IMR-90 (cell line): Measurements from ENCODE around the gene C1QTNF8. TPM values are rescaled to one million over a fixed set of nuclear protein-coding genes. Genes with fewer than 3 reads are reported as not detected.

ENCODE experiments used
- ATAC-seq: fragments of 200-7000 bp; cut with Tn5 transposase; 2 replicates; pipeline ENCODE4 v1.9.1; 2020; ENCODE audit warnings: low read depth, mild to moderate bottlenecking, moderate library complexity
- BruUV-seq: library from RNA; stranded (reverse); fragments of 400-500 nt; replicated peaks from 2 replicates; lab custom pipeline; 2021; lab: Mats Ljungman, UMichigan
- CTCF ChIA-PET: fragments of 300-600 bp; formaldehyde crosslinking; extraction: SDS; loops from one replicate; lab custom pipeline; 2021; ENCODE audit warnings: antibody characterized with exemption; lab: Yijun Ruan, JAX
- POLR2A ChIA-PET: fragments of 300-600 bp; sonication (Branson Sonifier 250); formaldehyde crosslinking; loops from one replicate; lab custom pipeline; 2022; ENCODE audit warnings: antibody characterized with exemption; ENCODE audit not compliant: unreplicated experiment; lab: Charles Lee
- DNase-seq: peaks from one replicate; pipeline ENCODE4 v3.0.0; 2013
- H2AFZ ChIP-seq: replicated peaks from 2 replicates; pipeline ENCODE3; 2013; ENCODE audit warnings: low read length, mild to moderate bottlenecking; ENCODE audit not compliant: poor library complexity
- H2AK5ac ChIP-seq: 2 replicates; pipeline ENCODE4 v1.6.1; 2013; ENCODE audit warnings: low read depth, low read length, inconsistent platforms
- H2AK9ac ChIP-seq: replicated peaks from 2 replicates; pipeline ENCODE3; 2013; ENCODE audit warnings: mild to moderate bottlenecking, low read depth, low read length, moderate library complexity; ENCODE audit not compliant: poor library complexity
- H2BK120ac ChIP-seq: 2 replicates; pipeline ENCODE4 v1.6.1; 2013; ENCODE audit warnings: low read depth, low read length, inconsistent platforms
- H2BK15ac ChIP-seq: 3 replicates; pipeline ENCODE4 v1.6.1; 2013; ENCODE audit warnings: low read depth, low read length, inconsistent platforms
- H2BK20ac ChIP-seq: 2 replicates; pipeline ENCODE4 v1.6.1; 2013; ENCODE audit warnings: low read depth, mild to moderate bottlenecking, inconsistent platforms, low read length, moderate library complexity
- H2BK5ac ChIP-seq: 2 replicates; pipeline ENCODE4 v1.6.1; 2013; ENCODE audit warnings: mild to moderate bottlenecking, low read depth, low read length, inconsistent platforms; ENCODE audit not compliant: poor library complexity, severe bottlenecking
- H3K14ac ChIP-seq: replicated peaks from 2 replicates; pipeline ENCODE4 v1.6.1; 2013; ENCODE audit warnings: low read depth, low read length, inconsistent platforms
- H3K18ac ChIP-seq: 2 replicates; pipeline ENCODE4 v1.6.1; 2013; ENCODE audit warnings: low read depth, low read length, control low read depth
- H3K23ac ChIP-seq: 2 replicates; pipeline ENCODE4 v1.6.1; 2013; ENCODE audit warnings: low read depth, low read length, inconsistent platforms
- H3K27ac ChIP-seq: 2 replicates; pipeline ENCODE4 v1.5.1; 2013; ENCODE audit warnings: mild to moderate bottlenecking, control low read depth, low read length; ENCODE audit not compliant: insufficient read depth
- H3K27me3 ChIP-seq: 2 replicates; pipeline ENCODE4 v1.6.1; 2013; ENCODE audit warnings: low read length; ENCODE audit not compliant: control insufficient read depth, insufficient read depth
- H3K36me3 ChIP-seq: 2 replicates; pipeline ENCODE4 v1.6.1; 2013; ENCODE audit warnings: low read length, mixed read lengths; ENCODE audit not compliant: control insufficient read depth, insufficient read depth
- H3K4ac ChIP-seq: 2 replicates; pipeline ENCODE4 v1.6.1; 2013; ENCODE audit warnings: low read depth, low read length, inconsistent platforms
- H3K4me1 ChIP-seq: 2 replicates; pipeline ENCODE4 v1.6.1; 2013; ENCODE audit warnings: low read length, mixed read lengths; ENCODE audit not compliant: control insufficient read depth, insufficient read depth
- H3K4me2 ChIP-seq: 2 replicates; pipeline ENCODE4 v1.6.1; 2013; ENCODE audit warnings: low read depth, mild to moderate bottlenecking, control low read depth, low read length, moderate library complexity
- H3K4me3 ChIP-seq: 2 replicates; pipeline ENCODE4 v1.5.1; 2013; ENCODE audit warnings: low read depth, mild to moderate bottlenecking, control low read depth, low read length, moderate library complexity; ENCODE audit not compliant: insufficient read depth
- H3K56ac ChIP-seq: 2 replicates; pipeline ENCODE4 v1.6.1; 2013; ENCODE audit warnings: low read length, inconsistent platforms; ENCODE audit not compliant: insufficient read depth; ENCODE audit errors: extremely low read depth
- H3K79me1 ChIP-seq, 2 experiments: 2 replicates each; pipeline ENCODE4 v1.6.1; 2013; ENCODE audit warnings: low read length in 2 of 2, inconsistent platforms in 1 of 2, low read depth in 1 of 2
- H3K9ac ChIP-seq: 2 replicates; pipeline ENCODE4 v1.6.1; 2013; ENCODE audit warnings: low read depth, low read length, control low read depth
- H3K9me1 ChIP-seq: 2 replicates; pipeline ENCODE4 v1.6.1; 2013; ENCODE audit warnings: low read length, inconsistent platforms; ENCODE audit not compliant: insufficient read depth
- H3K9me3 ChIP-seq: 2 replicates; pipeline ENCODE4 v1.6.1; 2013; ENCODE audit warnings: low read length; ENCODE audit not compliant: control insufficient read depth, insufficient read depth
- H4K20me1 ChIP-seq: 2 replicates; pipeline ENCODE4 v1.6.1; 2013; ENCODE audit warnings: low read length, inconsistent platforms; ENCODE audit not compliant: insufficient read depth
- H4K5ac ChIP-seq: 2 replicates; pipeline ENCODE4 v1.6.1; 2013; ENCODE audit warnings: mild to moderate bottlenecking, low read depth, low read length, control low read depth
- H4K8ac ChIP-seq, 2 experiments: 2 replicates each; pipeline ENCODE4 v1.6.1; 2013; ENCODE audit warnings: low read depth in 2 of 2, low read length in 2 of 2, control low read depth in 1 of 2, inconsistent platforms in 1 of 2
- H4K91ac ChIP-seq: 2 replicates; pipeline ENCODE4 v1.6.1; 2013; ENCODE audit warnings: low read depth, low read length, inconsistent platforms; ENCODE audit not compliant: insufficient read depth
- BHLHE40 ChIP-seq: fragments of 150-350 bp; IDR thresholded peaks from 2 replicates; pipeline ENCODE4 v1.6.1; 2016; ENCODE audit warnings: mild to moderate bottlenecking, low read depth, low read length
- CHD1 ChIP-seq: IDR thresholded peaks from 2 replicates; pipeline ENCODE4 v1.6.1; 2012; ENCODE audit warnings: low read depth, low read length, improper control_type of control experiment
- FOS ChIP-seq: fragments of 150-350 bp; IDR thresholded peaks from 2 replicates; pipeline ENCODE4 v1.6.1; 2016; ENCODE audit warnings: low read depth, low read length
- MAFK ChIP-seq: IDR thresholded peaks from 2 replicates; pipeline ENCODE4 v1.6.1; 2012; ENCODE audit warnings: low read depth, low read length, improper control_type of control experiment
- MAZ ChIP-seq: IDR thresholded peaks from 2 replicates; pipeline ENCODE4 v1.6.1; 2012; ENCODE audit warnings: low read depth, mild to moderate bottlenecking, low read length, improper control_type of control experiment, moderate library complexity, borderline replicate concordance
- MXI1 ChIP-seq: IDR thresholded peaks from 2 replicates; pipeline ENCODE4 v1.6.1; 2012; ENCODE audit warnings: low read depth, mild to moderate bottlenecking, low read length, moderate library complexity, borderline replicate concordance
- NFE2L2 ChIP-seq: fragments of 150-350 bp; IDR thresholded peaks from 2 replicates; pipeline ENCODE4 v1.6.1; 2016; ENCODE audit warnings: low read depth, mild to moderate bottlenecking, low read length
- POLR2A ChIP-seq: IDR thresholded peaks from 2 replicates; pipeline ENCODE4 v1.6.1; 2012; ENCODE audit warnings: mild to moderate bottlenecking, low read depth, low read length
- RAD21 ChIP-seq: IDR thresholded peaks from 2 replicates; pipeline ENCODE4 v1.6.1; 2012; ENCODE audit warnings: low read length, improper control_type of control experiment
- RFX5 ChIP-seq: IDR thresholded peaks from 2 replicates; pipeline ENCODE4 v1.8.0; 2012; ENCODE audit warnings: low read depth, mild to moderate bottlenecking, low read length, moderate library complexity
- SMC3 ChIP-seq: fragments of 150-350 bp; IDR thresholded peaks from 2 replicates; pipeline ENCODE4 v1.6.1; 2016; ENCODE audit warnings: low read depth, mild to moderate bottlenecking, antibody characterized with exemption, low read length, moderate library complexity
- WGBS, 2 experiments: methylation state at CpG; one replicate each; pipeline versions ENCODE4 v1.1.5 to v1.1.7; 2013; ENCODE audit warnings: missing lambda C conversion rate in 2 of 2; ENCODE audit not compliant: insufficient read length in 1 of 2; ENCODE audit errors: extremely low coverage in 2 of 2; 5-methylcytosine and 5-hydroxymethylcytosine counted together
- dilution Hi-C: fragments of 300-500 bp; cut with HindIII; formaldehyde crosslinking; loops from one replicate; pipeline ENCODE4 v1.14.3; 2018; ENCODE audit warnings: low sequenced_read_pairs; ENCODE audit not compliant: unreplicated experiment
- in situ Hi-C: fragments of 300-500 bp; cut with MboI; formaldehyde crosslinking; loops from 3 replicates; pipeline ENCODE4 v1.14.3; 2019; ENCODE audit warnings: low sequenced_read_pairs, inconsistent platforms, mixed read lengths
- intact Hi-C: fragments of 100-400 bp; cut with micrococcal nuclease; formaldehyde crosslinking; loops from 2 replicates; pipeline ENCODE4 v1.10.0; 2022
- polyA plus RNA-seq, 3 experiments: library from polyadenylated mRNA; depleted of rRNA; stranded (reverse); fragments of >200 nt; gene quantifications; 2 replicates each; pipeline ENCODE4 v1.2.3, GENCODE V29; 2012; ENCODE audit warnings: low replicate concordance in 1 of 3
- total RNA-seq: library from RNA; depleted of rRNA; stranded (reverse); fragments of >200 nt; gene quantifications from 2 replicates; pipeline ENCODE4 v1.2.3, GENCODE V29; 2012
- TF ChIP-seq, protein P1 (sequence below): conservative IDR thresholded peaks from 2 replicates; pipeline ENCODE4 v1.5.1; 2012; ENCODE audit warnings: mild to moderate bottlenecking, low read depth, low read length, improper control_type of control experiment

The C1QTNF8 gene
- total and polyA plus RNA-seq, 2 of the 4 experiments (the other 2 are of a cell fraction) = not detected

DNA sequence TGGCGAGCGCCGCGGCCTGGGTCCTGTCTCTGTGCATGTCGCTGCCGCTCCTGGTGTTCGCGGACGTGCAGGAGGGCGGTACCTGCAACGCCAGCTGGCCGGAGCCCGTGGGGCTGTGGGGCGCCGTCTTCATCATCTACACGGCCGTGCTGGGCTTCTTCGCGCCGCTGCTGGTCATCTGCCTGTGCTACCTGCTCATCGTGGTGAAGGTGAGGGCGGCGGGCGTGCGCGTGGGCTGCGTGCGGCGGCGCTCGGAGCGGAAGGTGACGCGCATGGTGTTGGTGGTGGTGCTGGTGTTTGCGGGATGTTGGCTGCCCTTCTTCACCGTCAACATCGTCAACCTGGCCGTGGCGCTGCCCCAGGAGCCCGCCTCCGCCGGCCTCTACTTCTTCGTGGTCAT is 16.7 kb downstream of the C1QTNF8 start:
- Histone ChIP-seq H4K91ac (no peak overlapping the region), H2BK15ac (no peak overlapping the region), H3K4me2 (no peak overlapping the region), H3K9me3 (peaks cover 7% of the 10 kb centered on the region), H3K23ac (no peak overlapping the region), H3K27me3 (peaks cover 42% of the 10 kb centered on the region), H3K4ac (no peak overlapping the region), H4K20me1 (no peaks in the 10 kb centered on the region), H3K9ac (no peak overlapping the region), H2AFZ (no peak overlapping the region), H4K8ac (no peak overlapping the region), H3K18ac (no peak overlapping the region), H2BK120ac (no peak overlapping the region), H3K36me3 (no peaks in the 10 kb centered on the region), H3K9me1 (no peaks in the 10 kb centered on the region), H2BK5ac (no peak overlapping the region), H4K5ac (no peak overlapping the region), H3K56ac (no peak overlapping the region), H2AK9ac (no peak overlapping the region), H3K79me1 (no peaks in the 10 kb centered on the region), H2AK5ac (no peak overlapping the region), H3K4me1 (no peaks in the 10 kb centered on the region), H3K4me3 (no peak overlapping the region), H3K14ac (no peak overlapping the region), H2BK20ac (no peak overlapping the region), H3K27ac (no peak overlapping the region)
- 96% methylated on average over 23 of the region's 43 CpGs; no CpG with 5 or more reads in 1 of the 2 experiments for WGBS, 2 experiments
- intact Hi-C loops = no loop called here
- in situ Hi-C loops = no loop called here
- DNase-seq (no peak), ATAC-seq (no peak)
- no peak for TF ChIP-seq BHLHE40
- no peak for TF ChIP-seq RAD21
- TF ChIP-seq MAFK = no peak
- TF ChIP-seq SMC3 = no peak
- no peak for TF ChIP-seq CHD1
- no peak for TF ChIP-seq MXI1
- no peak for TF ChIP-seq POLR2A
- TF ChIP-seq NFE2L2 = no peak
- no peak for TF ChIP-seq RFX5
- TF ChIP-seq FOS = no peak
- TF ChIP-seq, protein P1, sequence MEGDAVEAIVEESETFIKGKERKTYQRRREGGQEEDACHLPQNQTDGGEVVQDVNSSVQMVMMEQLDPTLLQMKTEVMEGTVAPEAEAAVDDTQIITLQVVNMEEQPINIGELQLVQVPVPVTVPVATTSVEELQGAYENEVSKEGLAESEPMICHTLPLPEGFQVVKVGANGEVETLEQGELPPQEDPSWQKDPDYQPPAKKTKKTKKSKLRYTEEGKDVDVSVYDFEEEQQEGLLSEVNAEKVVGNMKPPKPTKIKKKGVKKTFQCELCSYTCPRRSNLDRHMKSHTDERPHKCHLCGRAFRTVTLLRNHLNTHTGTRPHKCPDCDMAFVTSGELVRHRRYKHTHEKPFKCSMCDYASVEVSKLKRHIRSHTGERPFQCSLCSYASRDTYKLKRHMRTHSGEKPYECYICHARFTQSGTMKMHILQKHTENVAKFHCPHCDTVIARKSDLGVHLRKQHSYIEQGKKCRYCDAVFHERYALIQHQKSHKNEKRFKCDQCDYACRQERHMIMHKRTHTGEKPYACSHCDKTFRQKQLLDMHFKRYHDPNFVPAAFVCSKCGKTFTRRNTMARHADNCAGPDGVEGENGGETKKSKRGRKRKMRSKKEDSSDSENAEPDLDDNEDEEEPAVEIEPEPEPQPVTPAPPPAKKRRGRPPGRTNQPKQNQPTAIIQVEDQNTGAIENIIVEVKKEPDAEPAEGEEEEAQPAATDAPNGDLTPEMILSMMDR = no peak
- no peak for TF ChIP-seq MAZ
- no TSS peak for BruUV-seq
- CTCF ChIA-PET = no interaction called here
- dilution Hi-C loops = no loop called here
- POLR2A ChIA-PET = no interaction called here
